Epithelial cell of esophagus (primary cell): ENCODE measurements around the gene TNPO3.
"Not testable (repeated sequence)": the region's sequence is repeated elsewhere in the genome, so short reads cannot be mapped to it uniquely, and the experiment has no call there.

Experiments
- DNase-seq: peaks from one replicate; pipeline ENCODE4 v3.0.0; 2010; ENCODE audit warnings: low read depth
- H3K4me3 ChIP-seq: 2 replicates; pipeline ENCODE4 v1.5.1; 2011; ENCODE audit warnings: mild to moderate bottlenecking, low read length, control low read depth
- TF ChIP-seq, protein P1 (sequence below): IDR thresholded peaks from 2 replicates; pipeline ENCODE4 v1.5.1; 2011; ENCODE audit warnings: low read depth, mild to moderate bottlenecking, low read length, control low read depth, inconsistent platforms; ENCODE audit not compliant: insufficient read depth; ENCODE audit errors: missing control alignments

TNPO3 gene

GRCh38 chr7:129006636-129007414 is 48.1 kb downstream of the TNPO3 start:
- TF ChIP-seq, protein P1, sequence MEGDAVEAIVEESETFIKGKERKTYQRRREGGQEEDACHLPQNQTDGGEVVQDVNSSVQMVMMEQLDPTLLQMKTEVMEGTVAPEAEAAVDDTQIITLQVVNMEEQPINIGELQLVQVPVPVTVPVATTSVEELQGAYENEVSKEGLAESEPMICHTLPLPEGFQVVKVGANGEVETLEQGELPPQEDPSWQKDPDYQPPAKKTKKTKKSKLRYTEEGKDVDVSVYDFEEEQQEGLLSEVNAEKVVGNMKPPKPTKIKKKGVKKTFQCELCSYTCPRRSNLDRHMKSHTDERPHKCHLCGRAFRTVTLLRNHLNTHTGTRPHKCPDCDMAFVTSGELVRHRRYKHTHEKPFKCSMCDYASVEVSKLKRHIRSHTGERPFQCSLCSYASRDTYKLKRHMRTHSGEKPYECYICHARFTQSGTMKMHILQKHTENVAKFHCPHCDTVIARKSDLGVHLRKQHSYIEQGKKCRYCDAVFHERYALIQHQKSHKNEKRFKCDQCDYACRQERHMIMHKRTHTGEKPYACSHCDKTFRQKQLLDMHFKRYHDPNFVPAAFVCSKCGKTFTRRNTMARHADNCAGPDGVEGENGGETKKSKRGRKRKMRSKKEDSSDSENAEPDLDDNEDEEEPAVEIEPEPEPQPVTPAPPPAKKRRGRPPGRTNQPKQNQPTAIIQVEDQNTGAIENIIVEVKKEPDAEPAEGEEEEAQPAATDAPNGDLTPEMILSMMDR: no peak
- no peak for DNase-seq
- no peak overlapping the region for H3K4me3 ChIP-seq

- TF ChIP-seq, protein P1: no peak
- no peak overlapping the region for H3K4me3 ChIP-seq
- no peak for DNase-seq
Measured at GRCh38 chr7:129005186-129005585, 49.7 kb downstream of the TNPO3 start.

DNA sequence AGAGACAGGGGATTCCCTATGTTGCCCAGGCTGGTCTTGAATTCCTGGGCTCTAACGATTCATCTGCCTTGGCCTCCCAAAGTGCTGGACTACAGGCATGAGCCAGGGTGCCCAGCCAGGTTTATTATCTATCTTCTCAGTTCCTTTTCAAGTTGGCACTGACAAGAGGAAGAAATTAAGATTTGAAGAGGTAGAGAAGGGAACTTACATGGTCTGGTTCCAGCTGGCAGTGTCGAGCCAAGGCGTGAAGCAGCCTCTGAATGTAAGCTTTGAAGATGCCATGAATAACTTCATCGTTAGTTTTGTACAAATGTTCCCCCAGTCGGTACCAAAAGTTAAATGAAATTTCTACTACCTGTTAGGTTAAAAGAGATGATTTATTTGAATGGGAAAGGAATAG is 57.7 kb downstream of the TNPO3 start:
- TF ChIP-seq, protein P1: no peak

DNA sequence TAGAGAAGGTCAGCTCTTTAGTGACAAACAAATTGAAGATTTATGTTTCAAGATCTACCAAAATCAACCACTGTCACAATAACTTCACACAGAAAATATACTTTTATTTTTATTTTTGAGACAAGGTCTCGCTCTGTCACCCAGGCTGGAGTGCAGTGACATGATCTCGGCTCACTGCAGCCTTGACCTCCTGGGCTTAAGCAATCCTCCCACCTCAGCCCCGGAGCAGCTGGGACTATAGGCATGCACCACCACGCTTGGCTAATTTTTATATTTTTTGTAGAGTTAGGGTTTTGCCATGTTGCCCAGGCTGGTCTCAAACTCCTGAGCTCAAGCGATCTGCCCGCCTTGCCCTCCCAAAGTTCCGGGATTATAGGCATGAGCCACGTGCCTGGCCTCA is 60.4 kb downstream of the TNPO3 start:
- not testable (repeated sequence) for DNase-seq, H3K4me3 ChIP-seq

More for the DNA sequence above, 57.7 kb downstream of the TNPO3 start:
- no peak overlapping the region for H3K4me3 ChIP-seq
- DNase-seq: peak; percentile 34

DNA sequence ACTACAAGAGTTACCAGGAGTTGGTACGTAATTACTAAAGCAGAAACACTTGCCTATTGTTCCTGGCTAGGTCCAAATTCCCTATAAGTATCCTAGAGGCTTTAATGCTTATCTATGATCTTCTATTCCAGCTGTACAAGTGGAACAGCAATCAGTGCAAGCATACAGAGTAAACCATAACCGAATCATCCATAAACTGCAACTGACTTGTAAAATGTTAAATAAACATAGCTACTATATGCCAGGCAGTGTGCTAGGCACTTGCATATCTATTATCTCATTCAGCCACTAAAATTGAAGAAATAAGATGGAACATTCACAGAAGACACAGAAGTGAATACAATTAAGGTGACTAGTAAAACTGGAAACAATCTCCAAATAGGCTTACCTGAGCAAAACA is 61.5 kb downstream of the TNPO3 start:
- no peak for DNase-seq
- no peak overlapping the region for H3K4me3 ChIP-seq
- TF ChIP-seq, protein P1: no peak

- no peak overlapping the region for H3K4me3 ChIP-seq
- DNase-seq: no peak
- TF ChIP-seq, protein P1: no peak
Measured at GRCh38 chr7:128989961-128990360, 65.0 kb downstream of the TNPO3 start.

DNA sequence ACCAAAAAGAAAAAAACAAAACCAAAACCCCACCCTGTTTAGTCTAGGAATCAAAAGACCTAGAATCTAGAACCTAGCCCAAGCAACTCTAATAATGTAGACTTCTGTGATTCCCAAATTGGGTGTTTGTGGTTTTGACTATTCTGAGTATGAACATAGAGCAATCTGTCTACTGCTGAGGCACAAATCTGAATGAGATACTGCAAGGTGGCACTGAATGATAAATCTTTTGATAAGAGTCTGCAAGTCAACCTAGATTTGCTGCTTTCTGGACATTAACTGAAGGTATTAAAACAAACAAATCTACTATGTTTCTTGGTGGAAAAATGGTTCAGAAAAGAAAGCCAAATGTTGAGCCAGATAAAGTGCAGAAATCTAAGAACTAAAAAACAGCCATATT is 66.5 kb downstream of the TNPO3 start:
- TF ChIP-seq, protein P1: no peak
- no peak overlapping the region for H3K4me3 ChIP-seq
- DNase-seq: no peak
